B cell (primary cell): Measurements from ENCODE around the gene EGFLAM. TPM values are rescaled to one million over a fixed set of nuclear protein-coding genes. Genes with fewer than 3 reads are reported as not detected.

Source experiments
- ATAC-seq: fragments of 200-7000 bp; cut with Tn5 transposase; one replicate; pipeline ENCODE4 v1.10.0; 2021; ENCODE audit warnings: low read depth, mild to moderate bottlenecking, moderate number of reproducible peaks, moderate library complexity
- CTCF ChIA-PET: fragments of 350-600 bp; sonication (Branson Sonifier 250); formaldehyde crosslinking; loops from one replicate; lab custom pipeline; 2021; ENCODE audit warnings: antibody characterized with exemption, inconsistent platforms; lab: Charles Lee
- POLR2A ChIA-PET: fragments of 350-600 bp; sonication (Branson Sonifier 250); formaldehyde crosslinking; loops from one replicate; lab custom pipeline; 2021; ENCODE audit warnings: antibody characterized with exemption; lab: Charles Lee
- DNase-seq: peaks from one replicate; pipeline ENCODE4 v3.0.0; 2013
- H2AFZ ChIP-seq: 2 replicates; pipeline ENCODE4 v1.6.1; 2012; ENCODE audit warnings: mild to moderate bottlenecking, low read depth, low read length; ENCODE audit not compliant: insufficient read depth, poor library complexity, severe bottlenecking
- H3K27ac ChIP-seq, 2 donors: 1 replicate in 1 of 2; 2 replicates in 1 of 2; pipeline ENCODE4 v1.5.1; 2012 to 2013; ENCODE audit warnings: low read length in 2 of 2, mild to moderate bottlenecking in 2 of 2, moderate library complexity in 1 of 2
- H3K27me3 ChIP-seq, 4 experiments: fragments of 200-600 bp in 1 of 4; sonication (generic) in 1 of 4; replicated peaks in 1 of 4; 1 replicate in 2 of 4; 2 replicates in 2 of 4; pipeline versions ENCODE4 v1.6.1 to v1.7.0; 2013 to 2016; ENCODE audit warnings: low read length in 3 of 4, mild to moderate bottlenecking in 2 of 4, mixed read lengths in 1 of 4, moderate library complexity in 1 of 4; ENCODE audit not compliant: insufficient read depth in 4 of 4, control insufficient read depth in 3 of 4; ENCODE audit errors: control extremely low read depth in 1 of 4
- H3K36me3 ChIP-seq, 2 experiments: replicated peaks in 1 of 2; 1 replicate in 1 of 2; 2 replicates in 1 of 2; pipeline versions ENCODE4 v1.6.1 to v1.7.1; 2013; ENCODE audit warnings: low read length in 1 of 2; ENCODE audit not compliant: insufficient read depth in 2 of 2, control insufficient read depth in 1 of 2; ENCODE audit errors: control extremely low read depth in 1 of 2, extremely low read depth in 1 of 2
- H3K4me1 ChIP-seq, 2 donors: fragments of 200-600 bp in 1 of 2; sonication (generic) in 1 of 2; 1 replicate in 1 of 2; 2 replicates in 1 of 2; pipeline versions ENCODE4 v1.5.1 to v1.6.1; 2013 to 2017; ENCODE audit warnings: low read length in 2 of 2; ENCODE audit not compliant: control insufficient read depth in 2 of 2, insufficient read depth in 2 of 2
- H3K4me2 ChIP-seq: replicated peaks from 2 replicates; pipeline ENCODE3; 2012; ENCODE audit warnings: mild to moderate bottlenecking, low read depth, low read length; ENCODE audit not compliant: poor library complexity, severe bottlenecking
- H3K4me3 ChIP-seq, 5 experiments: fragments of 200-600 bp in 1 of 5; sonication (generic) in 1 of 5; 1 replicate in 3 of 5; 2 replicates in 2 of 5; pipeline versions ENCODE4 v1.5.1 to v1.7.0; 2011 to 2016; ENCODE audit warnings: low read length in 4 of 5, mild to moderate bottlenecking in 4 of 5, low read depth in 2 of 5, control low read depth in 1 of 5, moderate library complexity in 1 of 5; ENCODE audit not compliant: insufficient read depth in 1 of 5; ENCODE audit errors: control extremely low read depth in 1 of 5, extremely low read depth in 1 of 5
- H3K79me2 ChIP-seq: fragments of 200-600 bp; sonication (generic); one replicate; pipeline ENCODE4 v1.6.0; 2016; ENCODE audit warnings: low read length; ENCODE audit not compliant: control insufficient read depth, insufficient read depth
- H3K9ac ChIP-seq: fragments of 200-600 bp; sonication (generic); 2 replicates; pipeline ENCODE4 v1.6.1; 2017; ENCODE audit warnings: mild to moderate bottlenecking, low read length, moderate library complexity
- H3K9me3 ChIP-seq, 3 donors: one replicate each; pipeline versions ENCODE4 v1.6.1 to v1.7.1; 2013; ENCODE audit warnings: low read length in 2 of 3; ENCODE audit not compliant: control insufficient read depth in 2 of 3, insufficient read depth in 1 of 3; ENCODE audit errors: control extremely low read depth in 1 of 3
- H4K20me1 ChIP-seq: 2 replicates; pipeline ENCODE4 v1.6.0; 2012; ENCODE audit warnings: mild to moderate bottlenecking, low read length; ENCODE audit not compliant: insufficient read depth, control insufficient read depth, poor library complexity, severe bottlenecking
- H3K27ac Mint-ChIP-seq: one replicate; pipeline ENCODE4 v1.8.0; 2021; ENCODE audit warnings: mixed read lengths
- H3K27me3 Mint-ChIP-seq: one replicate; pipeline ENCODE4 v1.8.0; 2021; ENCODE audit warnings: mixed read lengths
- H3K4me1 Mint-ChIP-seq: one replicate; pipeline ENCODE4 v1.8.0; 2021; ENCODE audit warnings: mixed read lengths
- H3K4me3 Mint-ChIP-seq: one replicate; pipeline ENCODE4 v1.8.0; 2021; ENCODE audit warnings: mixed read lengths
- H3K9me3 Mint-ChIP-seq: one replicate; pipeline ENCODE4 v1.8.0; 2022; ENCODE audit warnings: mixed read lengths; ENCODE audit not compliant: insufficient read depth
- EZH2 ChIP-seq: IDR thresholded peaks from 2 replicates; pipeline ENCODE4 v1.6.1; 2012; ENCODE audit warnings: borderline replicate concordance, low read depth, mild to moderate bottlenecking, moderate library complexity, low read length; ENCODE audit not compliant: insufficient read depth, poor library complexity, severe bottlenecking
- WGBS: methylation state at CpG from one replicate; pipeline ENCODE4 v1.1.5; 2013; ENCODE audit warnings: missing lambda C conversion rate; ENCODE audit not compliant: insufficient coverage; 5-methylcytosine and 5-hydroxymethylcytosine counted together
- intact Hi-C: fragments of 100-400 bp; cut with micrococcal nuclease; formaldehyde crosslinking; loops from one replicate; pipeline ENCODE4 v1.10.0; 2022
- polyA plus RNA-seq: library from polyadenylated mRNA; depleted of rRNA; stranded (reverse); fragments of >200 nt; gene quantifications from 2 replicates; pipeline ENCODE4 v1.2.3, GENCODE V29; 2012
- total RNA-seq, 2 donors: library from RNA; stranded (reverse); fragments of 120-200 nt in 1 of 2; gene quantifications; 1 replicate in 1 of 2; 2 replicates in 1 of 2; pipeline versions ENCODE4 v1.2.3 to v1.2.4, GENCODE V29; 2013 to 2022
- TF ChIP-seq, protein P1 (sequence below): fragments of 200-600 bp; IDR thresholded peaks from one replicate; pipeline ENCODE4 v1.8.0; 2022; ENCODE audit warnings: antibody characterized with exemption, mild to moderate bottlenecking

The EGFLAM gene
- total and polyA plus RNA-seq, 2 donors (not counting 1 experiment from before 2014, with no cell fraction given): not detected

DNA sequence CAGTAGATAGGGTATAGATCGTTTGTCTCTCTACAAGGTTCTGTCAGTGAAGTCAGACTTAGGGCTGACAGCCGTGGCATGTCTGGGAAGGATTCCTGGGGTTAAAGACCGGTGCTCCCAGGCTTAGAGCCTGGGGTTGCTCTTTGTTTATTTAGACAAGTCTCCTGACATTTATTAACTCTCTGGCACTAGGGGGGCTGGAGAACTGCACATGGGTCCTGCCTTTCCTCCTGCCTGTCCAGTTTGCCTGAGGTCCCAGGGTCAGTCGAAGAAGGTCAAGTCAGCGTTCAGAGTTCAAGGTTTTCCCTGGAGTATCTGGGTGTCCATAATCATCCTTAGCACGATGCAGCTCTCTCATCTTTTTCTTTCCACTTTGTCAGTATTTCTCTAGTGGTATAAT lies 5.6 kb downstream of the EGFLAM start:
- H3K4me3 Mint-ChIP-seq: no peak overlapping the region
- no peaks in the 10 kb centered on the region for H3K9me3 Mint-ChIP-seq
- no peaks in the 10 kb centered on the region for H4K20me1 ChIP-seq
- ATAC-seq (no peak), DNase-seq (no peak)
- no peaks in the 10 kb centered on the region for H3K9me3 ChIP-seq
- no peak overlapping the region for H3K4me3 ChIP-seq
- no peaks in the 10 kb centered on the region for H3K79me2 ChIP-seq
- TF ChIP-seq, protein P1, sequence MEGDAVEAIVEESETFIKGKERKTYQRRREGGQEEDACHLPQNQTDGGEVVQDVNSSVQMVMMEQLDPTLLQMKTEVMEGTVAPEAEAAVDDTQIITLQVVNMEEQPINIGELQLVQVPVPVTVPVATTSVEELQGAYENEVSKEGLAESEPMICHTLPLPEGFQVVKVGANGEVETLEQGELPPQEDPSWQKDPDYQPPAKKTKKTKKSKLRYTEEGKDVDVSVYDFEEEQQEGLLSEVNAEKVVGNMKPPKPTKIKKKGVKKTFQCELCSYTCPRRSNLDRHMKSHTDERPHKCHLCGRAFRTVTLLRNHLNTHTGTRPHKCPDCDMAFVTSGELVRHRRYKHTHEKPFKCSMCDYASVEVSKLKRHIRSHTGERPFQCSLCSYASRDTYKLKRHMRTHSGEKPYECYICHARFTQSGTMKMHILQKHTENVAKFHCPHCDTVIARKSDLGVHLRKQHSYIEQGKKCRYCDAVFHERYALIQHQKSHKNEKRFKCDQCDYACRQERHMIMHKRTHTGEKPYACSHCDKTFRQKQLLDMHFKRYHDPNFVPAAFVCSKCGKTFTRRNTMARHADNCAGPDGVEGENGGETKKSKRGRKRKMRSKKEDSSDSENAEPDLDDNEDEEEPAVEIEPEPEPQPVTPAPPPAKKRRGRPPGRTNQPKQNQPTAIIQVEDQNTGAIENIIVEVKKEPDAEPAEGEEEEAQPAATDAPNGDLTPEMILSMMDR: no peak
- no peak for TF ChIP-seq EZH2
- H3K4me2 ChIP-seq: no peak overlapping the region
- no peak overlapping the region for H3K27ac Mint-ChIP-seq
- no peak overlapping the region for H3K27ac ChIP-seq
- H3K27me3 ChIP-seq: peaks cover 0 to 23% (median 13%) of the 10 kb centered on the region in 4 experiments
- H3K4me1 Mint-ChIP-seq: peaks cover 4% of the 10 kb centered on the region
- H2AFZ ChIP-seq: no peak overlapping the region
- no peaks in the 10 kb centered on the region for H3K36me3 ChIP-seq
- ChIA-PET CTCF (no interaction called here), POLR2A (no interaction called here)
- H3K27me3 Mint-ChIP-seq: peaks cover 38% of the 10 kb centered on the region
- WGBS: 100% methylated on average over 1 of the region's 6 CpGs
- intact Hi-C loops: no loop called here
- no peak overlapping the region for H3K9ac ChIP-seq
- no peaks in the 10 kb centered on the region for H3K4me1 ChIP-seq

DNA sequence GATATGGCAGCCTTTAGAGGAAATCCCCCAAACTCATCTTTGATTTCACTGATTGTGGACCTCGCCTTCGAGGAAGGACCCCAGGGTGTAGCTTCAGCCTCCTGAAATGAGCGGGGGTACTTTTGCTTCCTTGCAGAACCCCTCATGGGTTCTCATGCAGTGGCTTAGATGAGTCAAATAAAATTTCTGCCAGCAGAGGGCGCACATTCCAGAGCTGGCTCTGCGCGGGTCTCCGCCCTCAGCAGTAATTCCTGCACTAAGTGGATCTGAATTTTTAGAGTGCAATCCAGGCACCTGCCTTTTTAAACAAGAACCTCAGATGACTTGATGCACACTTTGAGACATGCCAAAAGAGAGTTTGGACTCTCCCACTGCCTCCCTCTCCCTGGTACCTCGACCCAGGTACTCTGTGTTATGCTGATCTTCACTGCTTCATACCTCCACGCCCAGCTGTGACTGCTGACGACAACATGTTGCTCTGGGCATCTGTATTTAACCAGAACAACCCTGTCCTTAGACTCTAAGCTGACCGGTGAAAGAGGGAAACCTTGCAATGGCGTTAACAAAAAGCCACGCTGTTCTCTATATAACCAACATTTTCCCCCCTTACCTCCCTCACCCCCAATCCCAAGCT lies 7.3 kb downstream of the EGFLAM start:
- ATAC-seq: no peak
- H3K9me3 Mint-ChIP-seq: no peaks in the 10 kb centered on the region
- Histone ChIP-seq H3K9me3 (no peaks in the 10 kb centered on the region), H2AFZ (no peak overlapping the region), H3K4me3 (no peak overlapping the region), H3K9ac (no peak overlapping the region), H4K20me1 (no peaks in the 10 kb centered on the region), H3K36me3 (no peaks in the 10 kb centered on the region), H3K4me1 (no peaks in the 10 kb centered on the region), H3K27ac (no peak overlapping the region), H3K79me2 (no peaks in the 10 kb centered on the region), H3K27me3 (peaks cover 0 to 21% (median 3%) of the 10 kb centered on the region in 4 experiments), H3K4me2 (no peak overlapping the region)
- peaks cover 26% of the 10 kb centered on the region for H3K27me3 Mint-ChIP-seq
- no peaks in the 10 kb centered on the region for H3K4me1 Mint-ChIP-seq
- peak; percentile 13 for DNase-seq
- intact Hi-C loops: no loop called here
- WGBS: 26% methylated on average over 12 of the region's 13 CpGs
- POLR2A ChIA-PET: no interaction called here
- TF ChIP-seq, protein P1: peak; percentile 62
- TF ChIP-seq EZH2: no peak
- no peak overlapping the region for H3K27ac Mint-ChIP-seq
- H3K4me3 Mint-ChIP-seq: no peak overlapping the region
- CTCF ChIA-PET: no interaction called here
